HepG2 (cell line): Measurements from ENCODE around the gene UMOD.

ENCODE experiments used
- AGO2 ChIP-seq: fragments of 200-400 bp; formaldehyde crosslinking; optimal IDR thresholded peaks from 2 replicates; pipeline ENCODE3; 2017; ENCODE audit warnings: mild to moderate bottlenecking, low read depth, low read length, moderate library complexity
- CREB1 ChIP-seq, 2 experiments: fragments of 450-650 bp in 1 of 2; IDR thresholded peaks; 2 replicates each; pipeline ENCODE4 v1.6.1; 2016 to 2017; ENCODE audit warnings: control low read depth in 1 of 2, mild to moderate bottlenecking in 1 of 2, missing compliant biosample characterization in 1 of 2, missing genetic modification characterization in 1 of 2
- DMAP1 ChIP-seq: IDR thresholded peaks from 2 replicates; pipeline ENCODE4 v1.6.1; 2016
- HBP1 ChIP-seq: IDR thresholded peaks from 2 replicates; pipeline ENCODE4 v1.6.1; 2016; ENCODE audit warnings: low read depth, control low read depth
- KLF16 ChIP-seq, 2 experiments: sonication (generic) in 1 of 2; formaldehyde crosslinking in 1 of 2; IDR thresholded peaks; 2 replicates each; pipeline versions ENCODE4 v1.6.1 to v1.8.0; 2016 to 2023; ENCODE audit warnings: missing genetic modification reagents in 2 of 2, missing compliant biosample characterization in 1 of 2
- NR2F2 ChIP-seq: IDR thresholded peaks from 2 replicates; pipeline ENCODE4 v1.6.1; 2012; ENCODE audit warnings: low read depth, inconsistent platforms, borderline replicate concordance
- PBX2 ChIP-seq: IDR thresholded peaks from 2 replicates; pipeline ENCODE4 v1.6.1; 2016; ENCODE audit warnings: control low read depth
- POLR2A ChIP-seq, 2 experiments: IDR thresholded peaks; 2 replicates each; pipeline ENCODE4 v1.6.1; 2011; ENCODE audit warnings: low read depth in 2 of 2, low read length in 2 of 2, mild to moderate bottlenecking in 1 of 2, moderate library complexity in 1 of 2; ENCODE audit not compliant: insufficient read depth in 1 of 2
- ZNF274 ChIP-seq: sonication (generic); formaldehyde crosslinking; IDR thresholded peaks from 2 replicates; pipeline ENCODE4 v1.5.1; 2020; ENCODE audit warnings: mild to moderate bottlenecking, missing genetic modification reagents
- ZNF784 ChIP-seq: sonication (generic); formaldehyde crosslinking; IDR thresholded peaks from 2 replicates; pipeline ENCODE4 v1.5.1; 2020; ENCODE audit warnings: missing genetic modification reagents, mild to moderate bottlenecking, borderline replicate concordance

- TF ChIP-seq ZNF274 (no peak), PBX2 (CRISPR knock-in tag) (no peak), CREB1 (IDR thresholded peaks at IDR 0.05) (no peak), CREB1 (CRISPR knock-in tag; IDR thresholded peaks at IDR 0.05) (no peak), POLR2A (IDR thresholded peaks at IDR 0.05; ENCODE audit: insufficient read depth in 1 of 2, low read depth in 2 of 2, low read length in 2 of 2) (no peak), HBP1 (no peak), ZNF784 (CRISPR knock-in tag) (no peak), KLF16 (CRISPR knock-in tag; IDR thresholded peaks at IDR 0.05) (no peak), NR2F2 (no peak), AGO2 (no peak), DMAP1 (CRISPR knock-in tag) (no peak)
These were observed 35.8 kb downstream of the UMOD start for GRCh38 chr16:20316715-20317114.
